ENCODE measurements around the gene TAOK1.

GRCh38 chr17:29533976-29534375 is 143.8 kb downstream of the TAOK1 start:
- TF ChIP-seq, protein P1, sequence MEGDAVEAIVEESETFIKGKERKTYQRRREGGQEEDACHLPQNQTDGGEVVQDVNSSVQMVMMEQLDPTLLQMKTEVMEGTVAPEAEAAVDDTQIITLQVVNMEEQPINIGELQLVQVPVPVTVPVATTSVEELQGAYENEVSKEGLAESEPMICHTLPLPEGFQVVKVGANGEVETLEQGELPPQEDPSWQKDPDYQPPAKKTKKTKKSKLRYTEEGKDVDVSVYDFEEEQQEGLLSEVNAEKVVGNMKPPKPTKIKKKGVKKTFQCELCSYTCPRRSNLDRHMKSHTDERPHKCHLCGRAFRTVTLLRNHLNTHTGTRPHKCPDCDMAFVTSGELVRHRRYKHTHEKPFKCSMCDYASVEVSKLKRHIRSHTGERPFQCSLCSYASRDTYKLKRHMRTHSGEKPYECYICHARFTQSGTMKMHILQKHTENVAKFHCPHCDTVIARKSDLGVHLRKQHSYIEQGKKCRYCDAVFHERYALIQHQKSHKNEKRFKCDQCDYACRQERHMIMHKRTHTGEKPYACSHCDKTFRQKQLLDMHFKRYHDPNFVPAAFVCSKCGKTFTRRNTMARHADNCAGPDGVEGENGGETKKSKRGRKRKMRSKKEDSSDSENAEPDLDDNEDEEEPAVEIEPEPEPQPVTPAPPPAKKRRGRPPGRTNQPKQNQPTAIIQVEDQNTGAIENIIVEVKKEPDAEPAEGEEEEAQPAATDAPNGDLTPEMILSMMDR (IDR thresholded peaks at IDR 0.05) = no peak
- no peak for TF ChIP-seq POLR2A (IDR thresholded peaks at IDR 0.05)

Data from uterus (tissue), 2 donors.